Measurements from ENCODE around the gene MCEE.
"Not testable (repeated sequence)": the region's sequence is repeated elsewhere in the genome, so short reads cannot be mapped to it uniquely, and the experiment has no call there.

Gene MCEE

DNA sequence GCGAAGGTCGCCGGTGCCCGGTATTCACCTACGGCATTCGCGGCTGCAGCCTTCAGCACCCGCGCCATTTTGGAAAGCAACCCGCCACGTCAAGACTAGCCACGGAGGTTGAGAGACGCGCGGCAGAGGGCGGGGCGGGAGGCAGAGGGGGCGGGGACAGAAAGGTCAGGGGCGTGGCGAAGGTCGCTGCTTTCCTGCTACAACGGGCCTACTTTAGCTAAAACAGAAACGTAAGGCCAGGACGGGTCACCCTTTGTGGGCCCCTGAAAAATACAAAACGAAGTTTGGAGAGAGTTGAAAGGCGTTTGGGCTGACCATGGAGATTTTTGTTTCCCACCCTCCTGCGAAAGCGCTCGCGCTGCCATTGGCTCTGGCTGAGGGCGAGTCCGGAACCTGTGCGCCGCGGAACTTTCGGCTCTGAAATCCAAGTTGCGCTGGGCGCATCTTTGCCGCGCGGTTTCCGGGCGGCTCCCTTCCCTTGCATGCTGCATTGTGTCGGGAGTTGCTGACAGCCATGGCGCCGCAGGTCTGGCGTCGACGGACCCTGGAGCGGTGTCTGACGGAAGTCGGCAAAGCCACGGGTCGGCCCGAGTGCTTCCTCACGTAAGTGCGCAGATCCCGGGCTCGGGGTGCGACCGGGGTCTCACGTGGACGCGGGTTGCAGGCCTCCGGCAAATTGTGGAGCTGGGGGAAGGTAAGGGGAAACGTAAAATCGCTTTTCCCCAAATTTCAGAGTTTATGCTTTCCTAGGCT is at the start of gene MCEE, which contains the start of gene MPHOSPH10:
MCEE (minus strand) TSS at position 78 of the 753 bp plus-strand sequence; CDS start at position 68, 10 bp downstream.
MPHOSPH10 (plus strand) TSS at position 483 of the 753 bp plus-strand sequence; CDS start at position 515, 32 bp downstream.
- peak; percentile 52 for DNase-seq

DNA sequence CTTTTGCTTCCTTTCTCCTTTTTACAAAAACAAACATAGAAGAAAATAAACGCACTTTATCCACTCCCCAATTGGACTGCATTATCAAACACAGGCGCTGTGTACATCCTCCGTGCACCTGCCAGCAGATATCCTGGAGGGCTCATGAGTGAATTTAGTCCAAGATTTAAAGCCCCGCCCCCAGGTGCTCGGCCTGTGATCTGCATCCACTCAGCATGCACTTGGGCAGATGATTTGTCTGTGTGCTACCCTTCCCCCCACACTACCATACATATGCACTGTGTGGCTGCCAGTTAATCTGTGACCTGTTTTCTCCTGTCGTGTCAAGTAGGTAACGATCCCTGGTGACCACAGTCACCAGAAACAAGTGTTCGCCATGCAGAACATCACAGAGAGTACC is 48.8 kb upstream of the MCEE start:
- not testable (repeated sequence) for DNase-seq

DNA sequence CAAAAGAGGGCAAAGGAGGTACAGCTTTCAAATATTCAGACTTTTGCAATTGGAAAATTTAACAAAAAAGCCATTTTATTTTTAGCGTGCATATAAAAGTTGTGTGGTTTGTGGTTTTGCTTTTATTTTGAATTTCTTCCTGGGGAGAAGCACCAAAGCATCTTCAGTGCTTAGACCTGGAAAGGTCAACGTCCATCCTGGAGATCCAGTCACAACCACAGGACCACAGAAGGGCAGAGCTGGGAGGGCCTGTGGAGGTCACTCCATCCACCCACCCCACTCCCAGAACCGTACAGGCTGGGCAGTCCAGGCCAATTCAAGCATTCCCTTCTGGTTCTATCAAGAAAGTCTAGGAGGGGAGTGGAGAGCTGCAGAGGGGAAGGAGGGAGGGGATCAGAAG is 44.2 kb upstream of the MCEE start:
- no peak for DNase-seq

DNA sequence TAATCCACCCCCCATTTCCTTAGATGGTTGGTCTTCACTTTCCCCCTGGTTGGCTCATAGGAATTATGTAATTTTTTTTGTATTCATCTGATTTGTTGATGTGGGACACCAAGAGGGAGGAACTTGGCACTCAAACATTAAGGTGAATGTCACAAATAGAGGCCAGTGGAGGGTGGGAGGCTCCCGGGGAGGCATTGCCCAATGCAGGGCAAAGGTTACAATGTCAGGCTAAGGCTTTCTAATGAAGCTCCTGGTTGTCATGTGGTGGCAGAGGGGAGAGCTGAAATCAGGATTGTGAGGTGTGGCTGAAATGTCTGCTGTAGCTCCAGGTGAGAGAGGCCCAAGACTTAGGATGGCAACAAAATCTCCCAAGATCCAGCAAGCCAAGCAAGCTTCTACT is 43.1 kb upstream of the MCEE start:
- DNase-seq: no peak

DNA sequence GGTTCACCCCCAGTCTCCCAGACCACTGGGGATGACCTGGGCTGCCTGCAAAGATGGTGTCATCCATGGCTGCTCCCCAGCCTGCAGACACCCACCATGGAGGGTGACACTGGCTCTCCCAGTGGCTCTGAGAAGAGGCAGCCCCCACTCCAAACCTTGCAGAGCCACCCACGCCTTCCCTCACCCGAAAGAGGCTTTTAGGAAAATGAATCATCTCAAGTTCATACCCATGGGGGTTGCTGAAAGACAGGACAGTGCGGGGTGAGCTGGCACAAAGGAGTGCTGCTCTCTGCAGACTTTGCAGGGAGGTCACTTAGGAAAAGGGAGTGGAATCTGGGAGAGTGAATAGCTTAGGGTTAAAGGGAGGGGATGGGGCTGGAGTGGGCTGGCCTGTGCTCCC is 36.8 kb upstream of the MCEE start:
- DNase-seq: no peak

DNA sequence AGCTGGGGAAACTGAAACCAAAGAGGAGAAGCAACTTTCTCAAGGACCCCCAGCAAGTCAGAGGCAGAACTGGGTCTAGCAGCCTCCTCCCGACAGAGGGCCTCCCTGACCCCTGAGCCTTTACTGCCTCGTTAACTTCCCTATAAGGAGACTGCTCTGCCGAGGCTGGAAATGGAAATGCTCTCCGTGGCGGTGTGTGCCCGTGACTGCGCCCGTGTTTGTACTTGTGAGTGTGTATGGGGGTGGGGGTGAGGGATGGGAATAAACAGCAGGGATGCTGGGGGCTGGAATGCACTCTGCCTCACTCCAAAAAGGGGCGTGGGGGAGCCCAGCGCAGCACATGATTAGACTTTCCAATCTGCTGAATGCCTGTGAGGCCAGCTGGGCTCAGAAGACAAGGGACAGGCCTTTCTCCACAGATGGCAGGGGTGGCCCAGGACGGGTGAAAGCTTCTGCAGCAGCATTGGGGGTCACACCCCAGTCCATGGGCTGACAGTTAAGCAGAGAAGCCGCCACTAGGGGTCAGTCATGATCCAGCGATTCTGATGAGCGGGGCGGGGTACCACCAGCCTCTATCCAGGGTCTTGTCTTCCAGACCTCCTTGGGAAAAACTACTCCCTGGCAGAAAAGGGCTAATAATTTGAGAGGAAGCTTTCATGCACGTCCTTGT is 27.2 kb upstream of the MCEE start:
- no peak for DNase-seq

DNA sequence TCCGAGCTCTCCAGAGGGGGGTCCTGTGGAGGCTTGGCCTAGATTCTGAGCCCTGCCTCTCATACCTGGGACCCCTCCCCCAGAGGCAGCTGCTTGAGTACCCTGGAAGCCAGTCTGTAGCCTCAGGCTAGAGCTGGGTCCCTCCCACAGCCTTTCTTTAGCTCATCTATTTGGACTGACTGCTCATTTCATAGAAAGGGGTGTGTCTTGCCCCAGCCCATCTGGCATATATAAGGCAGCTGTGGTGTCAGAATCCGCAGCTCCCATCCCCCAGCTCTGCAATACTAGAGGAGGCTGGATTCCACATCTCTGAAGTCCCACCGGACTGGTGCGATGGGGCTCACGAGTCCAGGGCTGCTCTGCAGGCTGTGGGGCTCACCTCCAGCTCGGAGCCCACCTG is 26.5 kb upstream of the MCEE start:
- DNase-seq: no peak

DNA sequence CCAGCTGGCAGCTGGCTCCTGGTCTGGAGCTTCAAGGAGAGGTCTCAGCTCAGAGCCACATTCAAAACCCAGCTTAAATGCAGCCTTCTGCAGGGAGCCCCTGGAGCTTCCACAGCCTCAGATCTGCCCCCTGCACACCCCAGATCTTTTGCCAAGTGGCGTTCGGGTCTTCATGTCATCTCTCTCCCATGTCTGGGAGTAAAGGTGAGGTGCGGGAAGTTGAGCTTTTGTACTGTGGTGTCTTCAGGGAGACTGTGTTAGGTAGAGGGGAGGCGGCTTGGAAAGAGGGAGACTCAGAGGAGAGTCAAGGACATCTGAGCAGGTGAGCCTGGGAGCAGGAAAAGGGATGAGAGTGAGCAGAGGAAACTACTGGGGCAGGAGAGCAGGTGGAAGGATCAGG is 25.8 kb upstream of the MCEE start:
- no peak for DNase-seq

DNA sequence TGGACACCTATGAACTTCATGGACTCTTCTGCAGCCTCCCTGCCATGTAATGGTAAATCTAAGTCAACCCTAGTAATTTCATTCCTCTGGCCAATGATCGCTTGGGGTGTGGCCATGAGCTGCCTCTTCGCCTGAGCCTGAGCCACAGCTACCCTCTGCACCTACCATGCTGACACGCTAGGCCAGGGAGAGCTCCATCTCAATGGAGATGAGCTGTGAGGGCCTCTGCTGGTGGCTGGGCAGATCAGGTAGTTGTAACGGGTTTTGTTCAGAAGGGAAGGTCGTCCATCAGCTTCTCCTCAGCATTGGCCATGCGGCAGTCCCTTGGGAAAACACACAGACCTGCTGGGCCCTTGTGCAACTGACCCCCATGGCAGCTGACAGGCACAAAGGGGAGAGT is 24.8 kb upstream of the MCEE start:
- DNase-seq: no peak

DNA sequence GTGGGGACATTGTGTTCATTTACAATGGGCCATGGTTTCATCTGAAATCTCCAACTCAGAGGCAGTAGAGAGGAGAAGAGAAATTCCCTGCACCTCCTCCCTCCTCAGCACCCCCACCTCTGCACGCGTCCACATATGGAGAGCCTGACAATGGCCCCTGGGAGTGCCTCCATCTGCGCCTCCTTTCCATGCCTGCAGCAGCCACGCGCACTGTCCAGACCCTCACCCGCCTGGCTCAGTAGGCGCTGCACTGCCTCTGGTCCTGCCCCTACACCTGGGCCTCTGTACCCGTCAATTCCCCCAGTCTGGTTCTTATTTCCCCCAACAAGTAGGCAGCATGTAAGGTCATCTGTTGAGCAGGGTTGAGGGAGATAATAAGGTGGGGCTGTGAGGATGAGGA is 24.2 kb upstream of the MCEE start:
- no peak for DNase-seq

DNA sequence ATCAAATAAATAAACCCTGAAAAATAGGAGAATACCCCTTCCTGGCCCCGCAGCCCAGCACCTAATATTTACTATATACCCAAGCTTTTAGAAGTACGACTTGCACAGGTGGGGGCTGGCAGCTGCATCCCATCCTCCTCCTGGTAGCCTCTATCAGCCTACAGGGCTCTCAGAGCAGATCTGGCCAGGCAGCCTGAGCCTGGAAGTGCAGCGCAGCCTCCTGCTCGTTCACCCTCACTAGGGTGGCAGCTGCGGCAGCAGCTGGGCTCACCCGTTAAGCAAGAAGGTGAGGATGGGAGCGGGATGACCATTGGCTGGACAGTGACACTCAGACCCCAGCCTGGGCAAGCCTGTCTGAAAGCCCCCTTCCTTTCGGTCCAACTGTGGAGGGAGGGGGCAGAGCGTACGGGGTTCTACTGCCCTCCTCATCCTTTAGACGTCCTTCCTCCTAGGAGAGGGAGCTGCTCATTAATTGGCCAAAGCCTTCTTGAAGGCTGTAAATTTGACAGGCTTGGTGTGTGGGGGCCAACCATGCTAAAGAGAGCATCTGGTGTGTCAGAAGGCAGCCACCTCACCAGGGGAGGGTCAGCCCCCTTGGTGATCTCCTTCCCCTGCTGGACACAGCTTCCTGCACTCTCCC is 23.7 kb upstream of the MCEE start:
- DNase-seq: no peak

DNA sequence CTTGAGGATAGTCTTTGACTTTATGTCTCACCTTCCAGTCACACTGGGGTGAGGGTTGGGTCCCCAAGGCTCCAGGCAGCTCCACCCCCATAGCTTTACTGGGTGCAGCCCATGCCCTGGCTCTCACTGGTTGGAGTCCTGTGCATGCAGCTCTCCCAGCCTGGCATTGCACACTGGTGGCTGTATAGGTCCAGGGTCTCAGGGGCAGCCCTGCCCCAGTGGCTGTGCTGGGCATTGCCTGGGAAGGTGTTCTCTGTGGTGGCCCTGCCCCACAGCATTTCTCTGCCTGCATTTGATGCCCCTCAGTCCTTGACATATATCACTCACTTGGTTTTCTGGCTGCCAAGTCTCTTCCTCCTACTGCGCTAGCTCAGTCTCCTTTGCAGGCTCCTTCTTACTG is 21.6 kb upstream of the MCEE start:
- DNase-seq: no peak

DNA sequence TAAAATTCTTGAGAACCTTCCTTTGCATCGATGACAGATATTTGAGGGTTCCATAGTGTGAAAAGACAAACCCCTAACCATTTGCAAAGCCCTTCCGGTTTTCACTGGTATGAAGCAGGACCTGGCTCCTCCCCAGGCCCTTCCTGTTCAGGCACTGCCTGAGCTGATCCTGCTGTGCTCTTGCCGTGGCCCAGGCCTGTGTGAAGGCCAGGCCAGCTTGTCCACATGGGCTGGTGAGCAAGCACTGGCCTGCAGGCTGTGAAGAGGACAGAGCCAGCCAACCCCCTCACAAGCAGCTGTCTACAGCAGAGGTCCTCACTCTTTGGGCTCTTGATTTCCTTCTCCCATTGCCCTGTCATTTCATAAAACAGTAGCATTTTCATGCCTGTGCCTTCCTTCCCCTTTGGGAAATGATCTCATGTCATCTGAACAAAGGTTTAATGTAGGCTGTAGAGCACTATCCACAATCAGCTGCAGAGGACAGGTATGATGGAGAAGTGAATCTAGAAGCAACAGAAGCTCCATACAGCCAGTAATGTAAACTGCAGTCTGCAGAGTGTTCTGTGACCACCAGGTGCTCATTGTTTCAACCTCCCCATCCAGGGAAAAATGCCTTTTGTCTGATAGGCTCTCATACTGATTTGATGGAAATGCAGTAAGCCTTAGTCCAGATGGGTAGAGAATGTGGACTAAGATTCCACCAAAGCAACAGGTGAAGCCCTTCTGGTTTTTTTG is 20.2 kb upstream of the MCEE start:
- DNase-seq: no peak

DNA sequence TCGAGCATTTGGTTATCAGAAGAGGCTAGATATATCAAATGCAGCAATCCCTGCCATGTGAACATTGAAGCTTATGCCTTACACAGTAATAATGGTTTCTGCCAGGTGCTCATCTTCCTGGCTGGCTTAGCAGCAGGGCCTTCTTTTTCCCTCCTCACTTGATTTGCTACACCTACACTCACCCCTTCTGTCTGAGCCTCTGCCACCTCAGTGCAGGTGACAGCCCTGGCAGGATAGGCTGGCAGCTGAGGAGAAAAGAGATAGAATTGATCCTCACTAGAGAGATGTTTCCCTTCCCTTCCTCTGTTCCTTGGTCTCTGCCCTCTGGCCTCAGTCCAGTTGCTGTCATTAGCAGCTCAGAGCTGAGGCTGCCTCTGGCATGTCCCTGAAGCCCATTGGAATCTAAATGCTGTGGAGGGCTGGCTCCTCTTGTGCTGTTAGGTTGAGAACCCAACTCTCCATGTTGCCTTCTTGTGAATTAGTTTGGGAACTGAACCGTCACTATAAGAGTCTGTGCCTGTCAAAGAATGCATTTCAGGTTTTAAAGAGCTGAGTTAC is 18.6 kb upstream of the MCEE start:
- DNase-seq: no peak

DNA sequence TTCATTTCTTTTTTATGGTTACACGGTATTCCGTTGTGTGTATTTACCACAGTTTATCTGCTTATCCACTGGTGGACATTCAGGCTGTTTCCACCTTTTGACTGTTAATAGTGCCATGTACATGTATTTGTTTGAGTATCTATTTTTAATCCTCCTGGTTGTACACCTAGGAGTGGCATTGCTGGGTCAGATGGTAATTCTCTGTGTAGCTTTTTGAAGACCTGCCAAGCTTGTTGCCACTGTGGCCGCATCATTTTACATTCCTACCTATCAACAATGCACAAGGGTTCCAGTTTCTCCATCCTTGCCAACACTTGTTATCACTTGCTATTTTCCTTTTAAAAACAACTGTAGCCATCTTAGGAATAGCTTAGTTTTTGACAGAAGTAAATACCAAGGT is 13.8 kb upstream of the MCEE start:
- no peak for DNase-seq

DNA sequence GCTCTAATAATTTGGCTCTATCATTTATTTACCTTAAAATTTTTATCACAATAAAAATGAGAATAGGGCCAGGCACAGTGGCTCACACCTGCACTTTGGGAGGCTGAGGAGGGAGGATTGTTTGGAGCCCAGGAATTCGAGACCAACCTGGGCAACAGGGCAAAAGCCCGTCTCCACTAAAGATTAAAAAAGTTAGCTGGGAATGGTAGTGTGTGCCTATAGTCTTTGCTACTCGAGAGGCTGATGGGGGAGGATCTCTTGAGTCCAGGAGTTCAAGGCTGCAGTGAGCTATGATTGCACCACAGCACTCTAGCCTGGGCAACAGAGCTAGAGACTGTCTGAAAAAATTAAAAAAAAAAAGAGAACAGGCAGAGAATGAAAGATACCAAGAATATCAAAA is 6.1 kb upstream of the MCEE start:
- no peak for DNase-seq

DNA sequence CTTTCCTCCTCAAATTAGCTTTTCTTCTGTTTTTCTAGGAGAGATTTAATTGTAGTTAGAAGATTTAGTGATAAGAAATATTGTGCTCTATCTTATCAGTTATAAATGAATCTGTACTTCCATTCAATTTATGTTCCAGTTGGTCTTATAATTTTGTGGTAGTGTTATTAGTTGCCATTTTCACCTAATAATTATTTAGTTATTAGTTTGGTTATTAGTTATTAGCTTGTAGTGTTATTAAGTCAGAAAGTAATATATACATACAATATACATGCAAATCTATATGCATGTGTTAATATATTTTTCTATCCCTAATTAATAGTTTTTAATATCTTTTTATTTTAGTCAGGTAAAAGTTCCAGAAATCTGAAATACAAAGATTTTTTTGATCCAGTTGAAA is 3.6 kb upstream of the MCEE start:
- DNase-seq: no peak

DNA sequence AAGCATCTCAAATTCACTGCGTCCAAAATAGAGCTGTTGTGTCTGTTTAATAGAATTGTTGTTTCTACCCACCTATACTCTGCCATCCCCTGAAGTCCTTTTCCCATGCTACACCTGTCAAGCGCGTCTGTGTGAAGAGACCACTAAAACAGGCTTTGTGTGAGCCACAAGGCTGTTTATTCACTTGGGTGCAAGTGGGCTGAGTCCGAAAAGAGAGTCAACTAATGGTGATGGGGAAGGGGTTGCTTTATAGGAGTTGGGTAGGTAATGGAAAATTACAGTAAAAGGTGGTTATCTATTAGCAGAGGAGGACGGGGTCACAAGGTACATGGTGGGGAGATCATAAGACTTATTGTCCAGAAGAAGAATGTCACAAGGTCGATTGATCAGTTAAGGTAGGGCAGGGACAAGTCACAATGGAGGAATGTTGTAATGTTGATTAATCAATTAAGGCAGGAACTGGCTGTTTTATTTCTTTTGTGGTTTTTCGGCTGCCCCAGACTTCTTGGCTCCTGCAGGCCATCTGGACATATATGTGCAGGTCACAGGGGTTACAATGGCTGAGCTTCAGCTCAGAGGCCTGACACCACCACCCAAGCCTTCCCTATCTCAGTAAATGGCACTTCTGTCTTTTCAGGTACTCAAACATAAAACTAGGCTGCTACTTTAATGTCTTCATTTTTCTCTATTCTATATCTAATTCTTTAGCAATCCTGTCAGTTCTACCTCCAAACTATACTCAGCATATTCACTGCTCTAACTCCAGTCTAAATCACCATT is 1.5 kb upstream of the MCEE start:
- not testable (repeated sequence) for DNase-seq

DNA sequence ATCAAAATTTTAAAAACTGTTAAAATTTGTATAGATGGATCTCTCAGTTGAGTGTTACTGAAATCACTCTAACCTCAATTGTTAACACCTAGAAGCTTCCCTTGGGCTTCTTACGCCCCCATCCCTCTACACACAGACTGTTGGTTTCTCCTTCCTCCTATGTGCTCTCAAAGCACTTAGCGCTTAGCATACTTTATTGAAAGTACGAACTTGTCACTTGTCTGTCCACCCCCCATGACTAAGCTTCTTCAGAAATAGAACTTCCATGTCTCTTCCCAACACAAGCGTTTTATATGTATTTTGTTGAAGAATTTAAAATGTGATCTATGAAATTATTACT is 846 bp upstream of the MCEE start:
- DNase-seq: no peak

DNA sequence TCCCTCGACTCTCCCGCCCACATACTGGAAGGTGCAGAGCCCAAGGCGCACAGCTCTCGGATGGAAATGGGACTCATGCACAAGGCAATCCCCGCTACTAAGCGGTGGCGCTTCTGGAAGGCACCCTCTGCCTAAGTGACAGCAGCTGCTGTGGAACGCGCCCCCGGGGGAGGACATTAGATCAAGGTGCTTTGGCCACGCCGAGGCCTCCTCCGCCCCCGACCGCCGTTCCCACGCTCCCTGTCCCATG is 202 bp downstream of the MCEE start:
- DNase-seq: no peak

DNA sequence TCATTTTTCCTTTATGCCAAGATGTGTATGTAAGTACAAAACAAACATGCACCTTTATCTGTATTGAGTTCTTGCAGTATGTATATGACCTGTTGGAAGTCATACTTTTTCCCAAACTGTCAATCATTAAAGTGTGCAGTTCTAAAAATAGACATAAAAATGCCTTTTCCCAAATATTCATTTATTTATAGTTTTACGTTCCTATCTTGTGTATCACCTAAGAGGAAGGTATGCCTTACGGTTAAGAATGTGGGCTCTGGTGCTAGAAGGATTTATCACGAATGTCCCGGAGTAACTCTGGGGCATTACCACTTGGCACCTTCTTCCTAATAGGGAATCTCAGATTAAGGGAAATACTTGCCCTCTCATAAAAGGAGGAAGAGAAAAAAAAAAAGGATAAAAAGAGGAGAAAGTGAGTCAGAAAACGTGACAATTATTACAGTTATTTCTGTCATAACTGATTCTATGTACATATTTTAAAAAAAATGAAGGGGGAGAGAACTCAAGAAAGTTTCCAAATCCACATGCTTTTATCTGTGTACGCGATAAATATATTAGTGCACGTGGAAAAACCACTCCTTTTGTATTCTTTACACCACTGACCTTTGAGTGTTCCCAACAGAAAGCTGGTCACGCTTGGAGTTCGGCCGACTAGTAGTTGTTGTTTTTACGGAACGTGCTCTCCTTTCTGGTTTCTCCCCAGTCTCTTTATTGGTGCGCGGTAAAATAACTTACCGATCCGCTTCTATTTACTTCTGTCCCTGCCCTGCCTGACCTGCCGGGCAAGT is 721 bp downstream of the MCEE start:
- DNase-seq: no peak

DNA sequence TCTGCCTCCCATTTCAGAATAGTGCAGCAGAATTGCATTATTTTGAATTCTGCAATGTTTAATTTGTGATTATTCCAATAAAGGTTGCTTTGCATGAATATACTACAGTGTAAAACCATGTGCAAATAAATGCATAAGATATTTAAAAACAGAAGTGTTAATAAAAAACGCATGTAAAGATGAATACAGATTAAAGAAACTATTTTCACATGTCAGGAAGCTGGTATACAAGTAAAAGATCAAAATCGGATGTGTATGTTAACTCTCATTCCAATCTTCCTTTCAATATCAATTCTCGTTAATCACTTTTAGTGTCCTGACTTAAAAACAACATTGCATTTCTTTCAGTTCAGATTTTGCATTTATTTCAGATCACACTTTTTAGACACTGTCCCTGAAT is 3.1 kb downstream of the MCEE start:
- no peak for DNase-seq

Data from cortex of kidney (tissue), 1 donor.